Sigmoid colon (tissue), 7 donors: ENCODE results near the gene BPTF. TPM values are rescaled to one million over a fixed set of nuclear protein-coding genes. Genes with fewer than 3 reads are reported as not detected.
"Not testable (repeated sequence)": the region's sequence is repeated elsewhere in the genome, so short reads cannot be mapped to it uniquely, and the experiment has no call there.

ENCODE experiments used
- DNase-seq: peaks from one replicate; pipeline ENCODE4 v3.0.0-alpha.2; 2019
- H3K27ac ChIP-seq, 4 donors: fragments of 200-600 bp; sonication (generic); one replicate each; pipeline ENCODE4 v1.5.1; 2016 to 2019; ENCODE audit warnings: mild to moderate bottlenecking in 1 of 4
- H3K27me3 ChIP-seq, 3 donors: fragments of 200-600 bp; sonication (generic); one replicate each; pipeline ENCODE4 v1.5.1; 2019; ENCODE audit warnings: mild to moderate bottlenecking in 1 of 3
- H3K36me3 ChIP-seq, 4 donors: fragments of 200-600 bp; sonication (generic); one replicate each; pipeline ENCODE4 v1.5.1; 2016 to 2019
- H3K4me1 ChIP-seq, 4 donors: fragments of 200-600 bp; sonication (generic); one replicate each; pipeline ENCODE4 v1.5.1; 2017 to 2019
- H3K4me3 ChIP-seq, 4 donors: fragments of 200-600 bp; sonication (generic); one replicate each; pipeline ENCODE4 v1.5.1; 2017 to 2019; ENCODE audit warnings: mild to moderate bottlenecking in 2 of 4, moderate library complexity in 1 of 4
- H3K9me3 ChIP-seq, 4 donors: fragments of 200-600 bp in 3 of 4; sonication (generic) in 3 of 4; one replicate each; pipeline versions ENCODE4 v1.5.1 to v1.6.1; 2013 to 2019
- CTCF ChIP-seq, 4 experiments: fragments of 450-650 bp in 3 of 4; fragments of 200-600 bp in 1 of 4; IDR thresholded peaks; one replicate each; pipeline ENCODE4 v1.5.1; 2016 to 2019; ENCODE audit warnings: antibody characterized with exemption in 4 of 4, mild to moderate bottlenecking in 3 of 4, moderate library complexity in 2 of 4
- EP300 ChIP-seq, 4 donors: sonication (generic); formaldehyde crosslinking; IDR thresholded peaks; one replicate each; pipeline ENCODE4 v1.6.1; 2017; ENCODE audit warnings: antibody characterized with exemption in 4 of 4
- POLR2A ChIP-seq, 2 donors: fragments of 450-650 bp; IDR thresholded peaks; one replicate each; pipeline ENCODE4 v1.6.1; 2016; ENCODE audit warnings: antibody characterized with exemption in 2 of 2, mild to moderate bottlenecking in 2 of 2, moderate library complexity in 2 of 2
- POLR2AphosphoS5 ChIP-seq, 4 donors: sonication (generic); formaldehyde crosslinking; IDR thresholded peaks; one replicate each; pipeline ENCODE4 v1.6.1; 2017; ENCODE audit warnings: antibody characterized with exemption in 4 of 4
- whole genome bisulfite sequencing, 2 donors: extraction: QIAGEN DNeasy Blood & Tissue Kit; methylation state at CpG; one replicate each; pipeline ENCODE4 v1.1.7; 2013; 5-methylcytosine and 5-hydroxymethylcytosine counted together
- intact Hi-C: fragments of 100-400 bp; cut with DNase I; formaldehyde crosslinking; loops from one replicate; pipeline ENCODE4 v1.15.1; 2023
- polyA plus RNA-seq, 3 donors: library from polyadenylated mRNA; stranded (reverse); fragments of 200-250 nt; gene quantifications; one replicate each; pipeline ENCODE4 v1.2.3, GENCODE V29; 2013
- total RNA-seq, 4 donors: library from RNA; depleted of rRNA; stranded (reverse); fragments of >200 nt; gene quantifications; one replicate each; pipeline ENCODE4 v1.1.0, GENCODE V29; 2016
- donor health status: healthy with polysubstance abuse.
- donor health status: Bipolar disorder and iron deficiency.
- donor health status: healthy.

BPTF gene
- total and polyA plus RNA-seq, 7 donors: 8.4 to 91.1 (median 64.6) TPM

- WGBS, 2 donors: 69 to 80% methylated on average over 3 of the region's 3 CpGs
- no peak for DNase-seq
- Histone ChIP-seq H3K4me3 (no peak overlapping the region), H3K36me3 (no peaks in the 10 kb centered on the region), H3K27me3 (no peaks in the 10 kb centered on the region), H3K9me3 (no peaks in the 10 kb centered on the region), H3K4me1 (peaks cover 0 to 44% (median 10%) of the 10 kb centered on the region in 4 donors), H3K27ac (no peak overlapping the region)
- TF ChIP-seq EP300 (IDR thresholded peaks at IDR 0.05): no peak
- TF ChIP-seq POLR2AphosphoS5 (IDR thresholded peaks at IDR 0.05): no peak
- no peak for TF ChIP-seq CTCF (IDR thresholded peaks at IDR 0.05)
- no peak for TF ChIP-seq POLR2A (IDR thresholded peaks at IDR 0.05)
- intact Hi-C loops: no loop called here
These were observed 13.2 kb downstream of the BPTF start for GRCh38 chr17:67838538-67838937.

DNA sequence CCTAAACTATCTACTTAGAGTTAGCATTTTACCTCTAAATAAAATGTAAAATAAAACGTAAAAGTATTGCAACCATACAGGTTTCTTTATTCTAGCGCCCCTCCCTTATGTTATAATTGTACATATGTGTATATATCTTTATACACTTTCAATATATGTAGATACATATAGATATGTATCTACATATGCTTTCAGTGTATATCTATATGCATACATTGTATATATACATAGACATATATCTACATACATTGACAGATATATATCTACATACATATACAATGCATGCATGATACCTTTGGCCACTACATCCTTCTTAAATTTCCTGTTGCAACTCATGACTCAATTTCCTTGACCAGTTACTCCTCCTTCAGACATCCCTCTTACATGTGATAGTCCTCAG lies 16.7 kb downstream of the BPTF start:
- no peak overlapping the region for H3K4me3 ChIP-seq
- no peak for DNase-seq
- H3K4me1 ChIP-seq: peaks cover 0 to 26% (median 3%) of the 10 kb centered on the region in 4 donors
- no peaks in the 10 kb centered on the region for H3K36me3 ChIP-seq
- TF ChIP-seq POLR2A (IDR thresholded peaks at IDR 0.05) (no peak), EP300 (IDR thresholded peaks at IDR 0.05) (no peak), POLR2AphosphoS5 (IDR thresholded peaks at IDR 0.05) (no peak), CTCF (IDR thresholded peaks at IDR 0.05) (no peak)
- no peaks in the 10 kb centered on the region for H3K9me3 ChIP-seq
- no peaks in the 10 kb centered on the region for H3K27me3 ChIP-seq
- no peak overlapping the region for H3K27ac ChIP-seq
- 85 to 93% methylated on average over 2 of the region's 2 CpGs for WGBS, 2 donors
- intact Hi-C loops: no loop called here

GRCh38 chr17:67842648-67843047 lies 17.3 kb downstream of the BPTF start:
- H3K4me1 ChIP-seq: peaks cover 0 to 24% (median 0%) of the 10 kb centered on the region in 4 donors
- no peaks in the 10 kb centered on the region for H3K36me3 ChIP-seq
- TF ChIP-seq POLR2AphosphoS5 (IDR thresholded peaks at IDR 0.05) (no peak), CTCF (IDR thresholded peaks at IDR 0.05) (no peak), EP300 (IDR thresholded peaks at IDR 0.05) (no peak), POLR2A (IDR thresholded peaks at IDR 0.05) (no peak)
- DNase-seq: no peak
- no peaks in the 10 kb centered on the region for H3K9me3 ChIP-seq
- intact Hi-C loops: no loop called here
- no peak overlapping the region for H3K4me3 ChIP-seq
- no peaks in the 10 kb centered on the region for H3K27me3 ChIP-seq
- H3K27ac ChIP-seq: no peak overlapping the region

GRCh38 chr17:67845374-67845773 lies 20.1 kb downstream of the BPTF start:
- WGBS, 2 donors: 93 to 94% methylated on average over 5 of the region's 5 CpGs
- H3K4me3 ChIP-seq: no peak overlapping the region
- peaks cover 0 to 16% (median 0%) of the 10 kb centered on the region in 4 donors for H3K4me1 ChIP-seq
- no peak for DNase-seq
- TF ChIP-seq POLR2AphosphoS5 (IDR thresholded peaks at IDR 0.05): no peak
- no peak for TF ChIP-seq EP300 (IDR thresholded peaks at IDR 0.05)
- no peak for TF ChIP-seq CTCF (IDR thresholded peaks at IDR 0.05)
- no peak for TF ChIP-seq POLR2A (IDR thresholded peaks at IDR 0.05)
- no peak overlapping the region for H3K27ac ChIP-seq
- intact Hi-C loops: no loop called here
- no peaks in the 10 kb centered on the region for H3K27me3 ChIP-seq
- H3K36me3 ChIP-seq: no peaks in the 10 kb centered on the region
- H3K9me3 ChIP-seq: no peaks in the 10 kb centered on the region

- 41 to 82% methylated on average over 5 of the region's 5 CpGs for WGBS, 2 donors
- H3K4me3 ChIP-seq, intact Hi-C loops, H3K27me3 ChIP-seq, DNase-seq, H3K27ac ChIP-seq, H3K36me3 ChIP-seq, H3K9me3 ChIP-seq: not testable (repeated sequence)
- peaks cover 0 to 26% (median 9%) of the 10 kb centered on the region in 4 donors for H3K4me1 ChIP-seq
These were observed 22.9 kb downstream of the BPTF start for GRCh38 chr17:67848189-67848588.

- H3K27me3 ChIP-seq, intact Hi-C loops: not testable (repeated sequence)
These were observed 23.5 kb downstream of the BPTF start for GRCh38 chr17:67848846-67849245.

More at GRCh38 chr17:67848846-67849245, 23.5 kb downstream of the BPTF start:
- not testable (repeated sequence) for H3K36me3 ChIP-seq, H3K4me3 ChIP-seq, H3K9me3 ChIP-seq, DNase-seq, H3K27ac ChIP-seq
- H3K4me1 ChIP-seq: peaks cover 0 to 28% (median 9%) of the 10 kb centered on the region in 4 donors
- 77 to 92% methylated on average over 3 of the region's 3 CpGs for WGBS, 2 donors
